SK-N-SH treated with all-trans-retinoic acid at 6 μM for 48 hours (cell line): ENCODE data around the gene SPESP1.

Experiments used
- ATAC-seq: fragments of 200-7000 bp; cut with Tn5 transposase; 3 replicates; pipeline ENCODE4 v1.9.1; 2020; ENCODE audit warnings: mild to moderate bottlenecking, moderate library complexity
- ARNTL ChIP-seq: fragments of 450-650 bp; formaldehyde crosslinking; IDR thresholded peaks from 2 replicates; pipeline ENCODE4 v1.5.0; 2020; ENCODE audit warnings: low read depth, mild to moderate bottlenecking, moderate library complexity, borderline replicate concordance
- BACH2 ChIP-seq: fragments of 250-450 bp; sonication (Bioruptor Pico); IDR thresholded peaks from 2 replicates; pipeline ENCODE4 v1.9.0; 2021; ENCODE audit warnings: mild to moderate bottlenecking, borderline replicate concordance
- CREB5 ChIP-seq: fragments of 250-450 bp; sonication (Bioruptor Pico); IDR thresholded peaks from 2 replicates; pipeline ENCODE4 v1.5.1; 2020; ENCODE audit warnings: low read depth, mild to moderate bottlenecking, moderate library complexity
- CSDC2 ChIP-seq: fragments of 250-450 bp; sonication (Bioruptor Pico); IDR thresholded peaks from 2 replicates; pipeline ENCODE4 v1.5.0; 2020; ENCODE audit warnings: mild to moderate bottlenecking, moderate library complexity
- CSRNP3 ChIP-seq: fragments of 250-450 bp; sonication (Bioruptor Pico); IDR thresholded peaks from 2 replicates; pipeline ENCODE4 v1.5.1; 2021; ENCODE audit warnings: mild to moderate bottlenecking, moderate library complexity
- ESRRG ChIP-seq: fragments of 250-450 bp; sonication (Bioruptor Pico); IDR thresholded peaks from 2 replicates; pipeline ENCODE4 v1.6.1; 2021; ENCODE audit warnings: mild to moderate bottlenecking
- GLIS3 ChIP-seq: fragments of 250-450 bp; sonication (Bioruptor Pico); IDR thresholded peaks from 2 replicates; pipeline ENCODE4 v1.5.0; 2020; ENCODE audit warnings: mild to moderate bottlenecking, moderate library complexity
- ISL1 ChIP-seq: fragments of 250-450 bp; sonication (Bioruptor Pico); IDR thresholded peaks from 2 replicates; pipeline ENCODE4 v2.1.2; 2022; ENCODE audit warnings: mild to moderate bottlenecking, moderate library complexity
- OSR1 ChIP-seq: fragments of 250-450 bp; sonication (Bioruptor Pico); IDR thresholded peaks from 2 replicates; pipeline ENCODE4 v1.8.0; 2022; ENCODE audit warnings: moderate library complexity, mild to moderate bottlenecking, inconsistent platforms
- PATZ1 ChIP-seq: fragments of 250-450 bp; sonication (Bioruptor Pico); IDR thresholded peaks from 2 replicates; pipeline ENCODE4 v1.8.0; 2020; ENCODE audit warnings: mild to moderate bottlenecking, moderate library complexity, borderline replicate concordance
- POU6F1 ChIP-seq: fragments of 250-450 bp; sonication (Bioruptor Pico); IDR thresholded peaks from 2 replicates; pipeline ENCODE4 v1.8.0; 2021; ENCODE audit warnings: low read depth, mild to moderate bottlenecking, moderate library complexity, borderline replicate concordance
- SNAI2 ChIP-seq: fragments of 250-450 bp; sonication (Bioruptor Pico); IDR thresholded peaks from 2 replicates; pipeline ENCODE4 v1.5.0; 2020; ENCODE audit warnings: mild to moderate bottlenecking, moderate library complexity
- TCF4 ChIP-seq: fragments of 250-450 bp; sonication (Bioruptor Pico); IDR thresholded peaks from 2 replicates; pipeline ENCODE4 v1.8.0; 2021; ENCODE audit warnings: mild to moderate bottlenecking, moderate library complexity, borderline replicate concordance
- TOX ChIP-seq: fragments of 250-450 bp; sonication (Bioruptor Pico); IDR thresholded peaks from 2 replicates; pipeline ENCODE4 v1.8.0; 2021; ENCODE audit warnings: mild to moderate bottlenecking, moderate library complexity, borderline replicate concordance
- TSHZ2 ChIP-seq: fragments of 250-450 bp; sonication (Bioruptor Pico); IDR thresholded peaks from 2 replicates; pipeline ENCODE4 v1.5.0; 2020; ENCODE audit warnings: mild to moderate bottlenecking, moderate library complexity
- ZC3H10 ChIP-seq: fragments of 250-450 bp; sonication (Bioruptor Pico); IDR thresholded peaks from 2 replicates; pipeline ENCODE4 v1.5.1; 2021; ENCODE audit warnings: mild to moderate bottlenecking, moderate library complexity
- ZFP3 ChIP-seq: fragments of 250-450 bp; sonication (Bioruptor Pico); IDR thresholded peaks from 2 replicates; pipeline ENCODE4 v1.5.0; 2020; ENCODE audit warnings: mild to moderate bottlenecking, moderate library complexity
- ZFP30 ChIP-seq: fragments of 450-650 bp; formaldehyde crosslinking; IDR thresholded peaks from 2 replicates; pipeline ENCODE4 v1.5.0; 2022; ENCODE audit warnings: mild to moderate bottlenecking, moderate library complexity
- ZNF565 ChIP-seq: fragments of 450-650 bp; formaldehyde crosslinking; conservative IDR thresholded peaks from 2 replicates; pipeline ENCODE4 v1.5.0; 2020; ENCODE audit warnings: low read depth, mild to moderate bottlenecking, moderate library complexity
- ZNF70 ChIP-seq: fragments of 450-650 bp; formaldehyde crosslinking; IDR thresholded peaks from 2 replicates; pipeline ENCODE4 v1.5.0; 2020; ENCODE audit warnings: mild to moderate bottlenecking, moderate library complexity
- ZNF8 ChIP-seq: fragments of 450-650 bp; formaldehyde crosslinking; IDR thresholded peaks from 2 replicates; pipeline ENCODE4 v1.5.0; 2020; ENCODE audit warnings: mild to moderate bottlenecking, moderate library complexity

The SPESP1 gene

GRCh38 chr15:68897016-68897415 lies 33.3 kb upstream of the SPESP1 start:
- ATAC-seq, result no peak
- TF ChIP-seq ZC3H10 (CRISPR knock-in tag), result no peak
- TF ChIP-seq CSDC2 (CRISPR knock-in tag), result no peak
- no peak for TF ChIP-seq ESRRG (CRISPR knock-in tag)
- no peak for TF ChIP-seq ZFP30 (CRISPR knock-in tag)
- no peak for TF ChIP-seq PATZ1 (CRISPR knock-in tag)
- TF ChIP-seq ZNF70 (CRISPR knock-in tag), result no peak
- TF ChIP-seq ISL1 (CRISPR knock-in tag), result no peak
- TF ChIP-seq ZFP3, result no peak
- no peak for TF ChIP-seq CREB5 (CRISPR knock-in tag)
- no peak for TF ChIP-seq TSHZ2 (CRISPR knock-in tag)

- no peak for ATAC-seq
- TF ChIP-seq ZFP3 (no peak), BACH2 (CRISPR knock-in tag) (no peak), SNAI2 (CRISPR knock-in tag) (no peak), ISL1 (CRISPR knock-in tag) (no peak), CSDC2 (CRISPR knock-in tag) (no peak), TOX (CRISPR knock-in tag) (no peak), ZFP30 (CRISPR knock-in tag) (no peak), ZC3H10 (CRISPR knock-in tag) (no peak), ZNF565 (no peak), ARNTL (CRISPR knock-in tag) (no peak), OSR1 (CRISPR knock-in tag) (no peak), POU6F1 (CRISPR knock-in tag) (no peak), ZNF8 (no peak), TCF4 (CRISPR knock-in tag) (no peak), TSHZ2 (CRISPR knock-in tag) (no peak), CSRNP3 (CRISPR knock-in tag) (no peak), GLIS3 (CRISPR knock-in tag) (no peak), CREB5 (CRISPR knock-in tag) (no peak)
Measured at GRCh38 chr15:68900027-68900426, 30.3 kb upstream of the SPESP1 start.
